SK-N-SH (cell line): ENCODE data around the gene SLC8A1. TPM values are rescaled to one million over a fixed set of nuclear protein-coding genes. Genes with fewer than 3 reads are reported as not detected.

Experiments
- CTCF ChIA-PET: fragments of 300-600, 350-600 bp; formaldehyde crosslinking; extraction: SDS; loops from one replicate; lab custom pipeline; 2021; lab: Yijun Ruan, JAX
- POLR2A ChIA-PET: fragments of 350-600 bp; sonication (Branson Sonifier 250); formaldehyde crosslinking; extraction: SDS; loops from one replicate; lab custom pipeline; 2020; ENCODE audit warnings: antibody characterized with exemption, inconsistent platforms; lab: Yijun Ruan, JAX
- DNase-seq: peaks from one replicate; pipeline ENCODE4 v3.0.0; 2012
- H2AFZ ChIP-seq: fragments of 200-600 bp; sonication (generic); 2 replicates; pipeline ENCODE4 v1.8.1; 2016; ENCODE audit warnings: antibody characterized with exemption, mild to moderate bottlenecking, low read depth
- H3F3A ChIP-seq: fragments of 200-600 bp; sonication (generic); replicated peaks from 2 replicates; pipeline ENCODE3; 2016; ENCODE audit warnings: antibody characterized with exemption, mild to moderate bottlenecking; ENCODE audit not compliant: insufficient read depth
- H3K27ac ChIP-seq, 2 experiments: fragments of 200-500 bp in 1 of 2; fragments of 200-600 bp in 1 of 2; sonication (Bioruptor generic) in 1 of 2; sonication (generic), shearing (Covaris generic) in 1 of 2; 2 replicates each; pipeline versions ENCODE4 v1.5.1 to v1.6.1; 2014 to 2016; ENCODE audit warnings: low read depth in 2 of 2, inconsistent platforms in 1 of 2, low read length in 1 of 2, mild to moderate bottlenecking in 1 of 2, mixed read lengths in 1 of 2
- H3K27me3 ChIP-seq: fragments of 200-600 bp; sonication (generic), shearing (Covaris generic); 2 replicates; pipeline ENCODE4 v1.6.1; 2016; ENCODE audit warnings: mixed run types; ENCODE audit not compliant: insufficient read depth
- H3K36me3 ChIP-seq, 2 experiments: fragments of 200-500 bp in 1 of 2; fragments of 200-600 bp in 1 of 2; sonication (Bioruptor generic) in 1 of 2; sonication (generic) in 1 of 2; replicated peaks in 1 of 2; 2 replicates each; pipeline versions ENCODE3 to v1.5.1; 2014 to 2016; ENCODE audit warnings: low read length in 1 of 2, mild to moderate bottlenecking in 1 of 2; ENCODE audit not compliant: insufficient read depth in 2 of 2, control insufficient read depth in 1 of 2
- H3K4me1 ChIP-seq, 2 experiments: fragments of 200-500 bp in 1 of 2; fragments of 200-600 bp in 1 of 2; sonication (Bioruptor generic) in 1 of 2; sonication (generic), shearing (Covaris generic) in 1 of 2; 2 replicates each; pipeline versions ENCODE4 v1.5.1 to v1.6.1; 2014 to 2016; ENCODE audit warnings: low read depth in 1 of 2, low read length in 1 of 2, mixed run types in 1 of 2; ENCODE audit not compliant: insufficient read depth in 2 of 2, control insufficient read depth in 1 of 2
- H3K4me2 ChIP-seq: fragments of 200-600 bp; sonication (generic), shearing (Covaris generic); 2 replicates; pipeline ENCODE4 v1.6.1; 2017; ENCODE audit warnings: mixed run types
- H3K4me3 ChIP-seq, 2 experiments: fragments of 200-500 bp in 1 of 2; fragments of 200-600 bp in 1 of 2; sonication (Bioruptor generic) in 1 of 2; sonication (generic), shearing (Covaris generic) in 1 of 2; 2 replicates each; pipeline versions ENCODE4 v1.5.1 to v1.8.1; 2014 to 2016; ENCODE audit warnings: low read depth in 2 of 2, inconsistent platforms in 1 of 2, low read length in 1 of 2, mild to moderate bottlenecking in 1 of 2, mixed read lengths in 1 of 2, moderate library complexity in 1 of 2
- H3K79me2 ChIP-seq: fragments of 200-600 bp; sonication (generic); 2 replicates; pipeline ENCODE4 v1.8.1; 2017; ENCODE audit warnings: mild to moderate bottlenecking; ENCODE audit not compliant: insufficient read depth
- H3K9ac ChIP-seq: fragments of 200-600 bp; sonication (generic); 2 replicates; pipeline ENCODE4 v1.6.1; 2017; ENCODE audit warnings: mixed run types
- H3K9me2 ChIP-seq: fragments of 200-600 bp; sonication (generic); 2 replicates; pipeline ENCODE4 v1.6.1; 2017; ENCODE audit warnings: mixed run types
- H3K9me3 ChIP-seq: fragments of 200-600 bp; sonication (generic); 2 replicates; pipeline ENCODE4 v1.6.1; 2017; ENCODE audit warnings: mixed run types, mild to moderate bottlenecking, moderate library complexity
- H4K20me1 ChIP-seq: fragments of 200-600 bp; sonication (generic); 2 replicates; pipeline ENCODE4 v1.6.1; 2017; ENCODE audit warnings: mild to moderate bottlenecking, mixed run types; ENCODE audit not compliant: insufficient read depth
- CHD2 ChIP-seq: fragments of 150-350 bp; IDR thresholded peaks from 2 replicates; pipeline ENCODE4 v1.6.1; 2018; ENCODE audit warnings: low read length; ENCODE audit not compliant: partially characterized antibody
- CTCF ChIP-seq: fragments of 200-600 bp; sonication (generic); IDR thresholded peaks from 2 replicates; pipeline ENCODE4 v1.6.1; 2017; ENCODE audit warnings: antibody characterized with exemption, mild to moderate bottlenecking, moderate library complexity
- FOSL2 ChIP-seq: IDR thresholded peaks from 2 replicates; pipeline ENCODE4 v1.4.0; 2012; ENCODE audit warnings: low read depth, mild to moderate bottlenecking, moderate library complexity, borderline replicate concordance
- FOXJ3 ChIP-seq: sonication (generic); formaldehyde crosslinking; IDR thresholded peaks from 2 replicates; pipeline ENCODE4 v1.5.1; 2020; ENCODE audit warnings: mild to moderate bottlenecking, missing genetic modification reagents
- GATA2 ChIP-seq: sonication (generic); formaldehyde crosslinking; IDR thresholded peaks from 2 replicates; pipeline ENCODE4 v1.5.0; 2020; ENCODE audit warnings: mild to moderate bottlenecking, missing genetic modification reagents
- JUND ChIP-seq: IDR thresholded peaks from 2 replicates; pipeline ENCODE4 v1.4.0; 2012
- NFIC ChIP-seq: IDR thresholded peaks from 2 replicates; pipeline ENCODE4 v1.4.0; 2012; ENCODE audit warnings: borderline replicate concordance
- NRF1 ChIP-seq: IDR thresholded peaks from 2 replicates; pipeline ENCODE4 v1.6.1; 2012; ENCODE audit warnings: low read depth, mild to moderate bottlenecking, low read length
- PBX3 ChIP-seq: IDR thresholded peaks from 2 replicates; pipeline ENCODE4; 2012
- POLR2AphosphoS5 ChIP-seq: IDR thresholded peaks from 2 replicates; pipeline ENCODE4 v1.6.1; 2012; ENCODE audit warnings: low read depth, low read length
- RAD21 ChIP-seq: IDR thresholded peaks from 2 replicates; pipeline ENCODE4 v1.6.1; 2012; ENCODE audit warnings: mild to moderate bottlenecking, low read length
- RCOR1 ChIP-seq: fragments of 150-350 bp; IDR thresholded peaks from 2 replicates; pipeline ENCODE4 v1.6.1; 2017; ENCODE audit warnings: antibody characterized with exemption, low read length
- RXRA ChIP-seq: IDR thresholded peaks from 2 replicates; pipeline ENCODE4 v1.4.0; 2012; ENCODE audit warnings: low read depth, mild to moderate bottlenecking, borderline replicate concordance
- SMC3 ChIP-seq: IDR thresholded peaks from 2 replicates; pipeline ENCODE4 v1.6.1; 2012; ENCODE audit warnings: low read depth, low read length, improper control_type of control experiment
- TAF1 ChIP-seq: IDR thresholded peaks from 2 replicates; pipeline ENCODE4 v1.6.1; 2012; ENCODE audit warnings: low read depth, mild to moderate bottlenecking, low read length, moderate library complexity, borderline replicate concordance
- YY1 ChIP-seq: IDR thresholded peaks from 2 replicates; pipeline ENCODE4 v1.4.0; 2012; ENCODE audit warnings: low read depth, mild to moderate bottlenecking
- WGBS: methylation state at CpG from one replicate; pipeline ENCODE4 v1.1.6; 2017; ENCODE audit warnings: low lambda C conversion rate; 5-methylcytosine and 5-hydroxymethylcytosine counted together
- polyA plus RNA-seq, 3 experiments: library from polyadenylated mRNA; depleted of rRNA; stranded (reverse); fragments of >200 nt; gene quantifications; 2 replicates each; pipeline ENCODE4 v1.2.3, GENCODE V29; 2012

The SLC8A1 gene
- polyA plus RNA-seq, 1 of the 3 experiments (the other 2 are of a cell fraction) = 3.2 TPM

GRCh38 chr2:40218679-40219078 lies 233.2 kb downstream of the SLC8A1 start:
- ChIA-PET CTCF (interaction anchor here (1.1 kb wide), 1 partner anchor 11 kb away, joined by 5 read pairs; no protein-coding TSS in a partner anchor), POLR2A (no interaction called here)
- Histone ChIP-seq H3K4me2 (no peak overlapping the region), H3K27ac (no peak overlapping the region), H2AFZ (no peak overlapping the region), H3K36me3 (no peaks in the 10 kb centered on the region), H3K27me3 (no peaks in the 10 kb centered on the region), H3K79me2 (no peaks in the 10 kb centered on the region), H3F3A (no peaks in the 10 kb centered on the region), H3K9ac (no peak overlapping the region), H4K20me1 (no peaks in the 10 kb centered on the region), H3K9me2 (no peaks in the 10 kb centered on the region), H3K9me3 (no peaks in the 10 kb centered on the region; the same call in 1 of the 2 replicates), H3K4me3 (no peak overlapping the region), H3K4me1 (peaks cover 0 to 2% of the 10 kb centered on the region in 2 experiments; a peak in 2 of 4 replicates)
- 13% methylated on average over 3 of the region's 3 CpGs for WGBS
- TF ChIP-seq TAF1 = no peak
- TF ChIP-seq NRF1 = no peak
- 0 out of 2 replicates have a peak, but pooled peaks have one; percentile 21 for TF ChIP-seq NFIC
- TF ChIP-seq GATA2 (CRISPR knock-in tag) = no peak
- no peak for DNase-seq

GRCh38 chr2:40213619-40214018 lies 238.3 kb downstream of the SLC8A1 start:
- Histone ChIP-seq H3K4me3 (no peak overlapping the region), H3F3A (no peaks in the 10 kb centered on the region), H3K9me2 (no peaks in the 10 kb centered on the region), H3K4me1 (peaks cover 0 to under 1% of the 10 kb centered on the region in 2 experiments; a peak in 1 of 4 replicates), H4K20me1 (no peaks in the 10 kb centered on the region), H2AFZ (no peak overlapping the region), H3K27ac (no peak overlapping the region), H3K36me3 (no peaks in the 10 kb centered on the region), H3K4me2 (no peak overlapping the region), H3K9ac (no peak overlapping the region), H3K9me3 (no peaks in the 10 kb centered on the region; the same call in 1 of the 2 replicates), H3K79me2 (no peaks in the 10 kb centered on the region), H3K27me3 (no peaks in the 10 kb centered on the region)
- TF ChIP-seq YY1 (no peak), RAD21 (no peak), GATA2 (CRISPR knock-in tag) (no peak), FOXJ3 (no peak), NRF1 (no peak), CHD2 (no peak)
- ChIA-PET CTCF (interaction anchor here (1.0 to 3.6 kb wide), 6 partner anchors 10 to 1485 kb away, joined by 3 to 23 read pairs (median 4); no protein-coding TSS in a partner anchor), POLR2A (no interaction called here)
- WGBS = 81% methylated on average over 3 of the region's 3 CpGs
- DNase-seq = no peak

- ChIA-PET CTCF (interaction anchor here (0.9 to 3.6 kb wide), 7 partner anchors 9 to 1486 kb away, joined by 3 to 23 read pairs (median 4); no protein-coding TSS in a partner anchor), POLR2A (no interaction called here)
- no peaks in the 10 kb centered on the region; the same call in 1 of the 2 replicates for H3K9me3 ChIP-seq
- H3K4me1 ChIP-seq = no peaks in the 10 kb centered on the region; a peak in 1 of 4 replicates
- no peak overlapping the region for H3K4me2 ChIP-seq
- DNase-seq = no peak
- H3K79me2 ChIP-seq = no peaks in the 10 kb centered on the region
- H4K20me1 ChIP-seq = no peaks in the 10 kb centered on the region
- H3K36me3 ChIP-seq = no peaks in the 10 kb centered on the region
- no peaks in the 10 kb centered on the region for H3F3A ChIP-seq
- no peak overlapping the region for H3K4me3 ChIP-seq
- H3K27me3 ChIP-seq = no peaks in the 10 kb centered on the region
- no peak overlapping the region for H2AFZ ChIP-seq
- H3K27ac ChIP-seq = no peak overlapping the region
- H3K9me2 ChIP-seq = no peaks in the 10 kb centered on the region
- H3K9ac ChIP-seq = no peak overlapping the region
- TF ChIP-seq RAD21 = peak; percentile 65
- no peak for TF ChIP-seq RCOR1
- no peak for TF ChIP-seq FOSL2
- TF ChIP-seq PBX3 = peak; percentile 48; the same call in 1 of the 2 replicates
- TF ChIP-seq CHD2 = no peak
- no peak for TF ChIP-seq RXRA
- TF ChIP-seq SMC3 = peak; percentile 52
- no peak for TF ChIP-seq JUND
- peak; percentile 61 for TF ChIP-seq CTCF
- TF ChIP-seq POLR2AphosphoS5 = no peak
- whole genome bisulfite sequencing = 46% methylated on average over 1 of the region's 1 CpG
Observed at GRCh38 chr2:40213071-40213470, 238.8 kb downstream of the SLC8A1 start.
